Measurements from ENCODE around the gene VPREB1.

- TF ChIP-seq CTCF (IDR thresholded peaks at IDR 0.05; ENCODE audit: borderline replicate concordance, extremely low read depth, low read length, poor library complexity, severe bottlenecking) (no peak), EZH2 (IDR thresholded peaks at IDR 0.05; ENCODE audit: borderline replicate concordance, low read depth, low read length, severe bottlenecking) (no peak)
Measured at GRCh38 chr22:22245256-22245909, 797 bp downstream of the VPREB1 start.
